Measurements from ENCODE around the gene IRAK1BP1. TPM values are rescaled to one million over a fixed set of nuclear protein-coding genes. Genes with fewer than 3 reads are reported as not detected.

The IRAK1BP1 gene
- total RNA-seq, 1 experiment from 2014 or later: 4.3 TPM

GRCh38 chr6:78830805-78831204 lies 36.5 kb upstream of the IRAK1BP1 start:
- intact Hi-C loops (cut with micrococcal nuclease; ENCODE audit: unreplicated experiment): loop anchor here (10.0 kb wide), 1 partner anchor 1366 kb away; the partner anchor contains the start of gene HTR1B
- H3K9me2 ChIP-seq (ENCODE audit: insufficient read depth): no peaks in the 10 kb centered on the region
- POLR2A ChIA-PET (ENCODE audit: unreplicated experiment): no interaction called here
- no peak overlapping the region for H3K4me3 ChIP-seq
- H3K27ac ChIP-seq: no peak overlapping the region
- H3F3A ChIP-seq (ENCODE audit: insufficient read depth, low read depth): no peaks in the 10 kb centered on the region
- DNase-seq: no peak
- H3K4me1 ChIP-seq (replicated peaks; ENCODE audit: insufficient read depth): no peaks in the 10 kb centered on the region
- H3K4me2 ChIP-seq: no peak overlapping the region
- CTCF ChIA-PET: no interaction called here
- H3K27me3 ChIP-seq (ENCODE audit: insufficient read depth, low read depth): no peaks in the 10 kb centered on the region
- no peaks in the 10 kb centered on the region for H3K9me3 ChIP-seq (ENCODE audit: insufficient read depth, low read depth)
- no peak overlapping the region for H2AFZ ChIP-seq
- TF ChIP-seq EZH2 (IDR thresholded peaks at IDR 0.05; ENCODE audit: low read depth) (no peak), CTCF (conservative IDR thresholded peaks at IDR 0.05) (no peak)
- H3K36me3 ChIP-seq (ENCODE audit: low read depth): no peaks in the 10 kb centered on the region
- H3K79me2 ChIP-seq (ENCODE audit: low read depth): no peaks in the 10 kb centered on the region
- no TSS peak for BruUV-seq (replicated peaks)
- no peaks in the 10 kb centered on the region for H4K20me1 ChIP-seq (ENCODE audit: insufficient read depth)

- Histone ChIP-seq H4K20me1 (ENCODE audit: insufficient read depth) (no peaks in the 10 kb centered on the region), H3K4me1 (replicated peaks; ENCODE audit: insufficient read depth) (no peaks in the 10 kb centered on the region), H3K27me3 (ENCODE audit: insufficient read depth, low read depth) (no peaks in the 10 kb centered on the region), H3K27ac (no peak overlapping the region), H3K4me2 (no peak overlapping the region), H3K9me3 (ENCODE audit: insufficient read depth, low read depth) (no peaks in the 10 kb centered on the region), H3K36me3 (ENCODE audit: low read depth) (no peaks in the 10 kb centered on the region), H2AFZ (no peak overlapping the region), H3K4me3 (no peak overlapping the region), H3K9me2 (ENCODE audit: insufficient read depth) (no peaks in the 10 kb centered on the region), H3F3A (ENCODE audit: insufficient read depth, low read depth) (no peaks in the 10 kb centered on the region), H3K79me2 (ENCODE audit: low read depth) (no peaks in the 10 kb centered on the region)
- ChIA-PET POLR2A (ENCODE audit: unreplicated experiment) (no interaction called here), CTCF (no interaction called here)
- no TSS peak for BruUV-seq (replicated peaks)
- no peak for DNase-seq
- TF ChIP-seq EZH2 (IDR thresholded peaks at IDR 0.05; ENCODE audit: low read depth) (no peak), CTCF (conservative IDR thresholded peaks at IDR 0.05) (no peak)
- intact Hi-C loops (cut with micrococcal nuclease; ENCODE audit: unreplicated experiment): loop anchor here (10.0 kb wide), 1 partner anchor 1367 kb away; the partner anchor contains the start of gene HTR1B
These were observed 35.9 kb upstream of the IRAK1BP1 start for GRCh38 chr6:78831492-78831891.

GRCh38 chr6:78832091-78832808 lies 35.1 kb upstream of the IRAK1BP1 start:
- no peak overlapping the region for H3K4me3 ChIP-seq
- DNase-seq: no peak
- H3K4me1 ChIP-seq (replicated peaks; ENCODE audit: insufficient read depth): no peaks in the 10 kb centered on the region
- H3K27ac ChIP-seq: no peak overlapping the region
- no peaks in the 10 kb centered on the region for H3K27me3 ChIP-seq (ENCODE audit: insufficient read depth, low read depth)
- no peaks in the 10 kb centered on the region for H3K79me2 ChIP-seq (ENCODE audit: low read depth)
- H4K20me1 ChIP-seq (ENCODE audit: insufficient read depth): no peaks in the 10 kb centered on the region
- no peaks in the 10 kb centered on the region for H3K9me2 ChIP-seq (ENCODE audit: insufficient read depth)
- intact Hi-C loops (cut with micrococcal nuclease; ENCODE audit: unreplicated experiment): loop anchor here (10.0 kb wide), 1 partner anchor 1367 kb away; the partner anchor contains the start of gene HTR1B
- no peak overlapping the region for H2AFZ ChIP-seq
- no peak overlapping the region for H3K4me2 ChIP-seq
- no peaks in the 10 kb centered on the region for H3F3A ChIP-seq (ENCODE audit: insufficient read depth, low read depth)
- no peaks in the 10 kb centered on the region for H3K9me3 ChIP-seq (ENCODE audit: insufficient read depth, low read depth)
- no peaks in the 10 kb centered on the region for H3K36me3 ChIP-seq (ENCODE audit: low read depth)
- BruUV-seq (replicated peaks): no TSS peak
- ChIA-PET CTCF (no interaction called here), POLR2A (ENCODE audit: unreplicated experiment) (no interaction called here)
- TF ChIP-seq CTCF (conservative IDR thresholded peaks at IDR 0.05) (no peak), EZH2 (IDR thresholded peaks at IDR 0.05; ENCODE audit: low read depth) (no peak)

All from PC-9 (cell line).